Osteoblast (primary cell): ENCODE data around the gene SIK2. TPM values are rescaled to one million over a fixed set of nuclear protein-coding genes. Genes with fewer than 3 reads are reported as not detected.

Experiments
- DNase-seq: peaks from one replicate; pipeline ENCODE4 v3.0.0; 2011; ENCODE audit warnings: low spot score, mixed read lengths; ENCODE audit not compliant: insufficient read length; ENCODE audit errors: missing footprints
- H2AFZ ChIP-seq: 2 replicates; pipeline ENCODE4 v1.6.0; 2011; ENCODE audit warnings: mild to moderate bottlenecking, low read length
- H3K27ac ChIP-seq: 2 replicates; pipeline ENCODE4 v1.5.1; 2011; ENCODE audit warnings: mild to moderate bottlenecking, low read depth, low read length, moderate library complexity
- H3K27me3 ChIP-seq: 2 replicates; pipeline ENCODE4 v1.6.0; 2012; ENCODE audit warnings: mild to moderate bottlenecking, control low read depth, inconsistent platforms, low read length, moderate library complexity; ENCODE audit not compliant: insufficient read depth
- H3K36me3 ChIP-seq: 2 replicates; pipeline ENCODE4 v1.5.1; 2011; ENCODE audit warnings: mild to moderate bottlenecking, low read length, control low read depth, moderate library complexity; ENCODE audit not compliant: insufficient read depth
- H3K4me1 ChIP-seq: 2 replicates; pipeline ENCODE4 v1.5.1; 2011; ENCODE audit warnings: mild to moderate bottlenecking, low read length, control low read depth, moderate library complexity; ENCODE audit not compliant: insufficient read depth
- H3K4me2 ChIP-seq: 2 replicates; pipeline ENCODE4 v1.6.0; 2011; ENCODE audit warnings: mild to moderate bottlenecking, low read length; ENCODE audit not compliant: insufficient read depth
- H3K4me3 ChIP-seq: fragments of 200-600 bp; sonication (generic); 3 replicates; pipeline ENCODE4 v1.5.1; 2012; ENCODE audit warnings: mild to moderate bottlenecking, low read length, inconsistent platforms; ENCODE audit not compliant: insufficient read depth
- H3K79me2 ChIP-seq: 2 replicates; pipeline ENCODE4 v1.6.0; 2012; ENCODE audit warnings: mild to moderate bottlenecking, low read length, control low read depth, inconsistent platforms; ENCODE audit not compliant: insufficient read depth
- H3K9me3 ChIP-seq: 2 replicates; pipeline ENCODE4 v1.5.1; 2011; ENCODE audit warnings: low read depth, low read length, control low read depth
- H4K20me1 ChIP-seq: 2 replicates; pipeline ENCODE4 v1.6.0; 2012; ENCODE audit warnings: mild to moderate bottlenecking, low read length, control low read depth; ENCODE audit not compliant: insufficient read depth
- total RNA-seq: library from RNA; depleted of rRNA; stranded (reverse); fragments of >200 nt; gene quantifications from 2 replicates; pipeline ENCODE4 v1.2.3, GENCODE V29; 2012
- TF ChIP-seq, protein P1 (sequence below): IDR thresholded peaks from 2 replicates; pipeline ENCODE4 v1.5.1; 2011; ENCODE audit warnings: mild to moderate bottlenecking, low read depth, low read length, moderate library complexity; ENCODE audit errors: extremely low read depth

The SIK2 gene
- total RNA-seq, 1 donor: 17.7 TPM

DNA sequence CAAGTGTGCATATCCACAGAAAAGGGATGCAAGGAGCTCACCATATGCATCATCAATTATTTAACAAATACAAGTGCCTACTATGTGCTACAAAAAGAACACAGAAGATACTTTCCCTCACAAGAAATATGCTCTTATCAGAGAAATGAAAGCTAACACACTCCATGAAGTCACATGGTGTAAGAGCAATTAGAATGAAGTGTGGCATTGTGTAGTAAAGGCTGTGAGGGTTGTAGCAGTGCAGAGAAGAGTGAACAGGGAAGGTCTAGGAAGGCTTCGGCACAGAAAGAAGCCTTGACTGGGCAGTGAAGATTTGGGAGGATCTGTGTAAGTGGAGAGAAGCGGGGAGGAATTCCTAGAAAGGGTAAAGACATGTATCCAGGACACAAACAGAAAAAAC is 141.5 kb downstream of the SIK2 start:
- TF ChIP-seq, protein P1, sequence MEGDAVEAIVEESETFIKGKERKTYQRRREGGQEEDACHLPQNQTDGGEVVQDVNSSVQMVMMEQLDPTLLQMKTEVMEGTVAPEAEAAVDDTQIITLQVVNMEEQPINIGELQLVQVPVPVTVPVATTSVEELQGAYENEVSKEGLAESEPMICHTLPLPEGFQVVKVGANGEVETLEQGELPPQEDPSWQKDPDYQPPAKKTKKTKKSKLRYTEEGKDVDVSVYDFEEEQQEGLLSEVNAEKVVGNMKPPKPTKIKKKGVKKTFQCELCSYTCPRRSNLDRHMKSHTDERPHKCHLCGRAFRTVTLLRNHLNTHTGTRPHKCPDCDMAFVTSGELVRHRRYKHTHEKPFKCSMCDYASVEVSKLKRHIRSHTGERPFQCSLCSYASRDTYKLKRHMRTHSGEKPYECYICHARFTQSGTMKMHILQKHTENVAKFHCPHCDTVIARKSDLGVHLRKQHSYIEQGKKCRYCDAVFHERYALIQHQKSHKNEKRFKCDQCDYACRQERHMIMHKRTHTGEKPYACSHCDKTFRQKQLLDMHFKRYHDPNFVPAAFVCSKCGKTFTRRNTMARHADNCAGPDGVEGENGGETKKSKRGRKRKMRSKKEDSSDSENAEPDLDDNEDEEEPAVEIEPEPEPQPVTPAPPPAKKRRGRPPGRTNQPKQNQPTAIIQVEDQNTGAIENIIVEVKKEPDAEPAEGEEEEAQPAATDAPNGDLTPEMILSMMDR: no peak
- no peak overlapping the region for H3K4me2 ChIP-seq
- H2AFZ ChIP-seq: no peak overlapping the region
- H3K4me1 ChIP-seq: peaks cover 27% of the 10 kb centered on the region
- no peaks in the 10 kb centered on the region for H3K27me3 ChIP-seq
- peaks cover 53% of the 10 kb centered on the region for H3K36me3 ChIP-seq
- H3K79me2 ChIP-seq: peaks cover 30% of the 10 kb centered on the region
- no peak for DNase-seq
- no peak overlapping the region for H3K27ac ChIP-seq
- no peaks in the 10 kb centered on the region for H3K9me3 ChIP-seq
- H3K4me3 ChIP-seq: no peak overlapping the region
- no peaks in the 10 kb centered on the region for H4K20me1 ChIP-seq

- H2AFZ ChIP-seq: no peak overlapping the region
Observed at GRCh38 chr11:111745719-111746504, 143.7 kb downstream of the SIK2 start.

DNA sequence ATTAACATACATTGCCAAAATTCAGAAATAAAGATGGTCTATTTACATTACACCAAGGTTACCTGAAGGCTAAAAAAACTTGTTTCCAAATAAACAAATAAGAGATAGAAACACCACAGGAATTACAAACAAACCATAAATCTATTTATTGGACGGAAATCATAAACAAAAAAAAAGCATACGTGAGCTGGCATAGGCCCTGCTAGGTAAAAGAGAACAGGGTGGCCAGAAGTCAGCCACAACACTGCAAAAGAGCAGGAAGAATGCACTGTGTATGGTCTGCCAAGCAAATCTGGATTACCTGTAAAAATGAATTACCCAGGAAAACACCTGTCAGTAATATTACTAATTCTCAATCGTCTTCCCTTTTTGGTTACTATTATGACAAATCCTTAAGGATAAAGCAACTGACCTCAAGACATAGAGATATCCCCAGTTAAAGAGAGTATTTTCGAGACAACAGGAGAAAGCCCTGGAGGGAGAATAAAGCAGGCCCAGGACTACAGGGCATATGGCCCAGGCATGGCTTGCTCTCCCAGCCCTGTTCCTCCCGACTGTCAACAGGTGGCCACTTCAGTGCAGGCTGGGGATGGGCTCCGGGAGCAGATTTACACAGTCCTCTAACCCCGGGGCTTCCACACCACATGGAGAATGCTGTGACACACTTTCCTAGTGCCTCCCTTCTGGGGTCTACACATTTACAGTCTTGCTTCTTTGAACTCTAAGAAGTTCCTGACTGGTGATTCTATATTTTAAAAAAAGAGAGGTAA is 146.0 kb downstream of the SIK2 start:
- peaks cover 66% of the 10 kb centered on the region for H3K36me3 ChIP-seq
- peaks cover 27% of the 10 kb centered on the region for H3K4me1 ChIP-seq
- H3K4me3 ChIP-seq: no peak overlapping the region
- no peaks in the 10 kb centered on the region for H3K27me3 ChIP-seq
- H3K27ac ChIP-seq: no peak overlapping the region
- DNase-seq: no peak
- TF ChIP-seq, protein P1: no peak
- no peak overlapping the region for H2AFZ ChIP-seq
- H3K9me3 ChIP-seq: no peaks in the 10 kb centered on the region
- peaks cover 34% of the 10 kb centered on the region for H3K79me2 ChIP-seq
- no peak overlapping the region for H3K4me2 ChIP-seq
- H4K20me1 ChIP-seq: no peaks in the 10 kb centered on the region

More at GRCh38 chr11:111745719-111746504, 143.7 kb downstream of the SIK2 start:
- Histone ChIP-seq H3K27me3 (no peaks in the 10 kb centered on the region), H3K4me2 (peak overlapping the region; percentile 72), H3K4me1 (peaks cover 27% of the 10 kb centered on the region), H3K36me3 (peaks cover 62% of the 10 kb centered on the region), H3K27ac (peak overlapping the region; percentile 82), H3K4me3 (peak overlapping the region; percentile 45), H4K20me1 (no peaks in the 10 kb centered on the region), H3K79me2 (peaks cover 36% of the 10 kb centered on the region), H3K9me3 (no peaks in the 10 kb centered on the region)
- TF ChIP-seq, protein P1: no peak
- DNase-seq: no peak

DNA sequence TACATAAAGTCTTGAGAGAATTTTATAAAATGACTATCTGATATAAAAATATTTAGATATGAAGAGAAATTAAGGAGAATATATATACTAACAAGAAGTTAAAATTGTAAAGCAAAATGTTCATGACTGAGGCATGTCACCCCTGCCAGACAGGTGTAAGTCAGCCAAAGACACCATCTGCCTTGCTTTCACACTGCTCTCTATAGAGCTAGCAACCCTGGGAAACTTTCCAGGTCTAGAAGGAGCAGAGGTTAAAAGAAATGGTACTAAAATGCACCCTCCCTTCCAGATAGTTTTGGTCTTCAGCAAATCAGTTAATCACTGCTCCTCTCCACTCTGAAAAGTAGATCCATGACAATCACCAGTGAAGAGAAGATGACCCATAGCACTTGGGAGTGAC is 147.4 kb downstream of the SIK2 start:
- Histone ChIP-seq H3K27ac (no peak overlapping the region), H3K4me3 (no peak overlapping the region), H3K4me2 (no peak overlapping the region), H3K36me3 (peaks cover 65% of the 10 kb centered on the region), H3K9me3 (no peaks in the 10 kb centered on the region), H2AFZ (no peak overlapping the region), H4K20me1 (no peaks in the 10 kb centered on the region), H3K27me3 (no peaks in the 10 kb centered on the region), H3K79me2 (peaks cover 20% of the 10 kb centered on the region), H3K4me1 (peaks cover 24% of the 10 kb centered on the region)
- DNase-seq: no peak
- TF ChIP-seq, protein P1: no peak
